Measurements from ENCODE around the gene PCNX3.

- no peak for TF ChIP-seq CTCF (IDR thresholded peaks at IDR 0.05)
- no peak for TF ChIP-seq POLR2A (IDR thresholded peaks at IDR 0.05)
Observed at GRCh38 chr11:65640483-65641296, 25.1 kb downstream of the PCNX3 start.
